Activated CD8-positive, alpha-beta T cell treated with anti-CD3 and anti-CD28 coated beads for 36 hours (primary cell): ENCODE measurements around the gene HABP2. TPM values are rescaled to one million over a fixed set of nuclear protein-coding genes. Genes with fewer than 3 reads are reported as not detected.

ENCODE experiments used
- ATAC-seq: fragments of 200-7000 bp; cut with Tn5 transposase; one replicate; pipeline ENCODE4 v1.10.0; 2021; ENCODE audit warnings: mild to moderate bottlenecking, moderate library complexity
- CTCF ChIA-PET: fragments of 350-600 bp; sonication (Branson Sonifier 250); formaldehyde crosslinking; loops from one replicate; lab custom pipeline; 2021; ENCODE audit warnings: antibody characterized with exemption; lab: Charles Lee
- POLR2A ChIA-PET: fragments of 350-600 bp; sonication (Branson Sonifier 250); formaldehyde crosslinking; loops from one replicate; lab custom pipeline; 2021; ENCODE audit warnings: antibody characterized with exemption; lab: Charles Lee
- DNase-seq: peaks from one replicate; pipeline ENCODE4 v3.0.0-alpha.2; 2020
- H3K27ac Mint-ChIP-seq: one replicate; pipeline ENCODE4 v1.8.0; 2021; ENCODE audit warnings: mild to moderate bottlenecking, mixed read lengths
- H3K27me3 Mint-ChIP-seq: one replicate; pipeline ENCODE4 v1.8.0; 2021; ENCODE audit warnings: mixed read lengths
- H3K36me3 Mint-ChIP-seq: one replicate; pipeline ENCODE4 v1.8.0; 2021; ENCODE audit warnings: low read depth, mixed read lengths
- H3K4me1 Mint-ChIP-seq: one replicate; pipeline ENCODE4 v1.8.0; 2021; ENCODE audit warnings: low read depth, mixed read lengths
- H3K4me3 Mint-ChIP-seq: one replicate; pipeline ENCODE4 v1.8.0; 2021; ENCODE audit warnings: mild to moderate bottlenecking, moderate library complexity, mixed read lengths
- H3K9me3 Mint-ChIP-seq: one replicate; pipeline ENCODE4 v1.8.0; 2021; ENCODE audit warnings: mixed read lengths
- CTCF ChIP-seq: fragments of 200-600 bp; IDR thresholded peaks from one replicate; pipeline ENCODE4 v1.8.0; 2022; ENCODE audit warnings: antibody characterized with exemption, mild to moderate bottlenecking
- intact Hi-C: fragments of 100-400 bp; cut with micrococcal nuclease; formaldehyde crosslinking; loops from one replicate; pipeline ENCODE4 v1.10.0; 2022
- total RNA-seq, 2 experiments: library from RNA; stranded (reverse); gene quantifications; one replicate each; pipeline ENCODE4 v1.2.3, GENCODE V29; 2021

Gene HABP2
- total RNA-seq, 2 experiments from 2014 or later, result not detected

- intact Hi-C loops, result no loop called here
- Mint-ChIP-seq H3K27ac (no peak overlapping the region), H3K27me3 (peaks cover 8% of the 10 kb centered on the region), H3K4me1 (no peaks in the 10 kb centered on the region), H3K4me3 (no peak overlapping the region), H3K36me3 (no peaks in the 10 kb centered on the region), H3K9me3 (no peaks in the 10 kb centered on the region)
- no peak for ATAC-seq
- CTCF ChIA-PET, result no interaction called here
- TF ChIP-seq CTCF, result no peak
- DNase-seq, result no peak
- POLR2A ChIA-PET, result no interaction called here
These were observed 52.6 kb downstream of the HABP2 start for GRCh38 chr10:113605268-113605978.

DNA sequence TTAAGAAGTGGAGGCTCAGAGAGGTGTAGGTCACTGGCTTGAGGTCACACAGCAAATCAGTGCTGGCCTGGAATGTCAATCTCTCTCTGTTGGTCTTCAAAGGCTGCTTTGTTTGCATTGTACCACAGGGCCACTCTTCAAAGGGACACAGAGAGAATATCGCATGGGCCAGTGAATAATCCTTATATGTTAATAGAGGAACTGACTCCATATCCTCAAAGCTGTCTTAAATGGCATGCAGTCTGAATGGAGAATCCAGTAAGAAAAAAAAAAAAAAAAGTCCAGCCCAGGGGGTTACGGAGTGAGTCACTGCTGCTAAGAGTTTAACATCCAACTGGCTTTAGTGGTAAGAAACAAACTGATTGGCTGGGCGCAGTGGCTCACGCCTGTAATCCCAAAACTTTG lies 56.9 kb downstream of the HABP2 start:
- Mint-ChIP-seq H3K9me3 (no peaks in the 10 kb centered on the region), H3K4me1 (no peaks in the 10 kb centered on the region), H3K36me3 (no peaks in the 10 kb centered on the region), H3K27ac (no peak overlapping the region), H3K27me3 (peaks cover 14% of the 10 kb centered on the region), H3K4me3 (no peak overlapping the region)
- intact Hi-C loops, result no loop called here
- ATAC-seq, result no peak
- CTCF ChIA-PET, result interaction anchor here (1.5 kb wide), 1 partner anchor 13 kb away, joined by 3 read pairs; no protein-coding TSS in a partner anchor
- DNase-seq, result no peak
- POLR2A ChIA-PET, result no interaction called here
- TF ChIP-seq CTCF, result no peak

DNA sequence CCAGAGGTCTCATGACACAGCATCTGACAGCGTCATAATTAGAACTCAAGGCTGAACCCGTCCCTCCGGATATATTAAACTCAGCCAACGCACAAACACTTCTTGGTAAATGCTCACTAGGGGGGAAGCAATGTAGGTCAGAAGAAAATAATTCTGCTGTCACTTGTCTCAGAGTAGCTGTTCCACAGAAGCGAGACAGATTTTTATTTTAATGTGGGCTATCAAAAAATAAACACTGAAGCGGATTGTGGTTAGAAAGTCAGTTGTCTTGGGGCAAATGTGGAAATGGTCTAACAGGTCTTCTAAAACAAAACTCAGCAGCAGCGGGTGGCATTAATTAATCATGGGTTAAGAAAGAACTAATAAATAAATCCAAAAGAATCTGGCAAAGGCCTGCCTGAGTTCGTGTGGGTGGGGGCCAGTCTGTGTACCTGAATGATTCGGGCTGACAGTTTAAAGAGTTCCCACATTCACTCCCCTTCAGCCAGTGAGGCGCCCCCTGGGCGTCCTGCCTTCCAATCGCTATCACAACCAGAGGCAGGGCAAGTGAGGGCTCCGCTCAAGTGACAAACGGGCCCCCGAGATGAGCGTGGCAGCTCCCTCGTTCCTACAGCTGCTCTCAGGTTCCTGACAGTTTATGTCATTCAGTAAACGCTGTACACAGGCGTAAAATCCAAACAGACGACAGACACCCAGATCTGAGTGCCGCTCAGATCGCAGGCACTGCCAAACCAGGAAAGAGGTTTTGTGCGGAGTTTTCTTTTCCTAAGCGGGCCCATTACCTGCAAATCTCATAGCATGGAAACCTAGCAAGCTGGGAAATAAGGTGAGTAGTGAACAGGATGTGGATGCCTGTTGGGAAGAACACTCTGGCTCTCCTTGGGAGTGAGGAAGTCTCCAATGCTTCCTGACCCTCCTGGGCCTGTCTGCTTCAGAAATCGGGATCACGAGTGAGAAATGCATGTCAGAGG lies 58.1 kb downstream of the HABP2 start:
- intact Hi-C loops, result no loop called here
- Mint-ChIP-seq H3K4me1 (no peaks in the 10 kb centered on the region), H3K27me3 (peaks cover 19% of the 10 kb centered on the region), H3K27ac (no peak overlapping the region), H3K36me3 (no peaks in the 10 kb centered on the region), H3K4me3 (no peak overlapping the region), H3K9me3 (no peaks in the 10 kb centered on the region)
- no peak for ATAC-seq
- no peak for DNase-seq
- POLR2A ChIA-PET, result no interaction called here
- CTCF ChIA-PET, result no interaction called here
- TF ChIP-seq CTCF, result no peak

- no peaks in the 10 kb centered on the region for H3K4me1 Mint-ChIP-seq
- TF ChIP-seq CTCF, result no peak
- intact Hi-C loops, result no loop called here
- H3K4me3 Mint-ChIP-seq, result no peak overlapping the region
- H3K27ac Mint-ChIP-seq, result no peak overlapping the region
- no peaks in the 10 kb centered on the region for H3K9me3 Mint-ChIP-seq
- ATAC-seq (no peak), DNase-seq (no peak)
- ChIA-PET POLR2A (interaction anchor here (0.5 kb wide), 1 partner anchor 799 kb away, joined by 3 read pairs; no protein-coding TSS in a partner anchor), CTCF (interaction anchor here (0.8 kb wide), 1 partner anchor 55 kb away, joined by 3 read pairs; no protein-coding TSS in a partner anchor)
- H3K36me3 Mint-ChIP-seq, result no peaks in the 10 kb centered on the region
- H3K27me3 Mint-ChIP-seq, result peaks cover 30% of the 10 kb centered on the region
These were observed 59.3 kb downstream of the HABP2 start for GRCh38 chr10:113612154-113612553.
